Kasumi-1 (cell line): ENCODE results near the gene APOL1.
"Not testable (repeated sequence)": the region's sequence is repeated elsewhere in the genome, so short reads cannot be mapped to it uniquely, and the experiment has no call there.

ENCODE experiments used
- DNase-seq, 2 experiments: peaks; one replicate each; lab custom pipeline; 2025; lab: John Stamatoyannopoulos, UW

Gene APOL1

GRCh38 chr22:36267058-36267457 lies 14.1 kb downstream of the APOL1 start:
- DNase-seq: no peak

GRCh38 chr22:36267896-36268485 lies 15.1 kb downstream of the APOL1 start:
- DNase-seq: no peak

- not testable (repeated sequence) for DNase-seq
These were observed 18.3 kb downstream of the APOL1 start for GRCh38 chr22:36271231-36271630.

- not testable (repeated sequence) for DNase-seq
These were observed 19.0 kb downstream of the APOL1 start for GRCh38 chr22:36271951-36272350.

GRCh38 chr22:36274531-36274930 lies 21.6 kb downstream of the APOL1 start:
- no peak for DNase-seq

- DNase-seq: peak; percentile 47 to 61
These were observed 24.8 kb downstream of the APOL1 start for GRCh38 chr22:36277482-36278291.

- DNase-seq: peak in 1 of 2 experiments; percentile 8
These were observed 26.3 kb downstream of the APOL1 start for GRCh38 chr22:36279219-36279666.

GRCh38 chr22:36280379-36280778 lies 27.4 kb downstream of the APOL1 start:
- DNase-seq: no peak

GRCh38 chr22:36281781-36282327 lies 28.9 kb downstream of the APOL1 start:
- no peak for DNase-seq

GRCh38 chr22:36282328-36282831 lies 29.4 kb downstream of the APOL1 start:
- DNase-seq: no peak

- no peak for DNase-seq
These were observed 31.2 kb downstream of the APOL1 start for GRCh38 chr22:36284171-36284571.

- no peak for DNase-seq
These were observed 32.1 kb downstream of the APOL1 start for GRCh38 chr22:36285017-36285416.

GRCh38 chr22:36285545-36285944 lies 32.6 kb downstream of the APOL1 start:
- DNase-seq: no peak

- peak; percentile 72 to 83 for DNase-seq
These were observed 33.4 kb downstream of the APOL1 start for GRCh38 chr22:36286096-36286957.

GRCh38 chr22:36287881-36288515 lies 35.1 kb downstream of the APOL1 start:
- DNase-seq: no peak

GRCh38 chr22:36288571-36289405 lies 35.9 kb downstream of the APOL1 start:
- no peak for DNase-seq

GRCh38 chr22:36289406-36289870 lies 36.5 kb downstream of the APOL1 start:
- DNase-seq: no peak

- DNase-seq: not testable (repeated sequence)
These were observed 37.0 kb downstream of the APOL1 start for GRCh38 chr22:36289948-36290371.

GRCh38 chr22:36290391-36291075 lies 37.6 kb downstream of the APOL1 start:
- DNase-seq: not testable (repeated sequence)
